H1 (cell line): ENCODE results near the gene MINDY3. TPM values are rescaled to one million over a fixed set of nuclear protein-coding genes. Genes with fewer than 3 reads are reported as not detected.

Experiments used
- CTCF ChIA-PET: fragments of 300-600 bp; sonication (Branson Sonifier 250); formaldehyde crosslinking; loops from one replicate; lab custom pipeline; 2021; ENCODE audit not compliant: partially characterized antibody; lab: Charles Lee
- POLR2A ChIA-PET: fragments of 300-600 bp; sonication (Branson Sonifier 250); formaldehyde crosslinking; loops from one replicate; lab custom pipeline; 2021; ENCODE audit warnings: inconsistent platforms; ENCODE audit not compliant: partially characterized antibody; lab: Charles Lee
- DNase-seq, 2 experiments: peaks; one replicate each; pipeline versions ENCODE4 v3.0.0 to v3.0.0-alpha.2; 2010 to 2022; ENCODE audit warnings: low spot score in 2 of 2, low read depth in 1 of 2, mixed read lengths in 1 of 2
- FAIRE-seq: peaks from 2 replicates; lab custom pipeline; 2011; peaks lifted over from hg19 to GRCh38; lab: Jason Lieb, UNC
- H2AFZ ChIP-seq: 2 replicates; pipeline ENCODE4 v1.8.1; 2012; ENCODE audit warnings: low read length, inconsistent platforms
- H2AK5ac ChIP-seq: 2 replicates; pipeline ENCODE4 v1.6.1; 2013; ENCODE audit warnings: low read depth, low read length
- H2BK120ac ChIP-seq: replicated peaks from 2 replicates; pipeline ENCODE3; 2013; ENCODE audit warnings: low read depth, low read length, inconsistent platforms
- H2BK12ac ChIP-seq: 2 replicates; pipeline ENCODE4 v1.6.1; 2013; ENCODE audit warnings: low read depth, low read length
- H2BK15ac ChIP-seq: 2 replicates; pipeline ENCODE4 v1.6.1; 2013; ENCODE audit warnings: low read length
- H2BK20ac ChIP-seq: 2 replicates; pipeline ENCODE4 v1.6.1; 2013; ENCODE audit warnings: low read length
- H2BK5ac ChIP-seq: 2 replicates; pipeline ENCODE4 v1.6.1; 2013; ENCODE audit warnings: low read depth, low read length
- H3K14ac ChIP-seq: 2 replicates; pipeline ENCODE4 v1.6.1; 2013; ENCODE audit warnings: inconsistent platforms; ENCODE audit not compliant: insufficient read length
- H3K18ac ChIP-seq: 2 replicates; pipeline ENCODE4 v1.6.1; 2013; ENCODE audit warnings: low read length; ENCODE audit errors: extremely low read depth
- H3K23ac ChIP-seq: 2 replicates; pipeline ENCODE4 v1.6.1; 2013; ENCODE audit warnings: inconsistent platforms; ENCODE audit not compliant: insufficient read length
- H3K23me2 ChIP-seq: 2 replicates; pipeline ENCODE4 v1.6.1; 2013; ENCODE audit warnings: low read depth, low read length
- H3K27ac ChIP-seq: 2 replicates; pipeline ENCODE4 v1.6.1; 2011; ENCODE audit warnings: low read depth, low read length, inconsistent platforms
- H3K27me3 ChIP-seq, 4 experiments: replicated peaks in 1 of 4; 1 replicate in 1 of 4; 2 replicates in 3 of 4; pipeline versions ENCODE4 v1.6.1 to v1.8.1; 2011 to 2013; ENCODE audit warnings: low read length in 3 of 4, mild to moderate bottlenecking in 3 of 4, inconsistent platforms in 2 of 4, mixed read lengths in 2 of 4, moderate library complexity in 1 of 4; ENCODE audit not compliant: control insufficient read depth in 3 of 4, insufficient read depth in 3 of 4; ENCODE audit errors: extremely low read depth in 1 of 4
- H3K36me3 ChIP-seq, 4 experiments: 2 replicates each; pipeline versions ENCODE4 v1.6.1 to v1.8.1; 2011 to 2013; ENCODE audit warnings: mild to moderate bottlenecking in 4 of 4, low read length in 3 of 4, moderate library complexity in 2 of 4, control low read depth in 1 of 4, inconsistent platforms in 1 of 4; ENCODE audit not compliant: insufficient read depth in 4 of 4, control insufficient read depth in 2 of 4
- H3K4ac ChIP-seq: replicated peaks from 2 replicates; pipeline ENCODE3; 2013; ENCODE audit warnings: low read length, low read depth, mixed read lengths, inconsistent platforms; ENCODE audit not compliant: insufficient read length
- H3K4me1 ChIP-seq, 4 experiments: replicated peaks in 1 of 4; 1 replicate in 1 of 4; 2 replicates in 3 of 4; pipeline versions ENCODE4 v1.6.1 to v1.8.1; 2011 to 2013; ENCODE audit warnings: low read length in 3 of 4, inconsistent platforms in 2 of 4, mixed read lengths in 1 of 4; ENCODE audit not compliant: insufficient read depth in 4 of 4, control insufficient read depth in 3 of 4
- H3K4me2 ChIP-seq, 2 experiments: 2 replicates each; pipeline versions ENCODE4 v1.6.1 to v1.8.1; 2011 to 2013; ENCODE audit warnings: low read depth in 2 of 2, low read length in 2 of 2, control low read depth in 1 of 2, inconsistent platforms in 1 of 2, mild to moderate bottlenecking in 1 of 2; ENCODE audit not compliant: insufficient read depth in 1 of 2
- H3K4me3 ChIP-seq, 4 experiments: fragments of 200-600, 300-600 bp in 1 of 4; sonication (generic), shearing (Covaris generic), sonication (Bioruptor Twin) in 1 of 4; 2 replicates each; pipeline versions ENCODE4 v1.5.1 to v1.8.1; 2011 to 2016; ENCODE audit warnings: low read length in 4 of 4, low read depth in 3 of 4, control low read depth in 2 of 4, inconsistent platforms in 2 of 4, mild to moderate bottlenecking in 2 of 4, mixed read lengths in 1 of 4, moderate library complexity in 1 of 4; ENCODE audit not compliant: insufficient read depth in 2 of 4; ENCODE audit errors: extremely low read depth in 1 of 4
- H3K56ac ChIP-seq: replicated peaks from 2 replicates; pipeline ENCODE3; 2013; ENCODE audit warnings: low read depth, mild to moderate bottlenecking, mixed read lengths, low read length, inconsistent platforms; ENCODE audit not compliant: insufficient read length
- H3K79me1 ChIP-seq: 2 replicates; pipeline ENCODE4 v1.6.1; 2013; ENCODE audit warnings: low read depth, low read length, control low read depth
- H3K79me2 ChIP-seq, 2 experiments: 2 replicates each; pipeline versions ENCODE4 v1.6.1 to v1.8.1; 2012 to 2013; ENCODE audit warnings: low read length in 2 of 2, mild to moderate bottlenecking in 2 of 2, inconsistent platforms in 1 of 2; ENCODE audit not compliant: insufficient read depth in 2 of 2, control insufficient read depth in 1 of 2
- H3K9ac ChIP-seq, 4 experiments: replicated peaks in 1 of 4; 1 replicate in 1 of 4; 2 replicates in 3 of 4; pipeline versions ENCODE4 v1.6.1 to v1.8.1; 2011 to 2013; ENCODE audit warnings: low read depth in 3 of 4, low read length in 3 of 4, control low read depth in 2 of 4, mild to moderate bottlenecking in 2 of 4, moderate library complexity in 2 of 4, inconsistent platforms in 1 of 4; ENCODE audit errors: extremely low read depth in 1 of 4
- H3K9me3 ChIP-seq, 2 experiments: 2 replicates each; pipeline versions ENCODE4 v1.6.1 to v1.8.1; 2012 to 2013; ENCODE audit warnings: mild to moderate bottlenecking in 2 of 2, moderate library complexity in 2 of 2, control low read depth in 1 of 2, inconsistent platforms in 1 of 2, low read depth in 1 of 2, low read length in 1 of 2, mixed read lengths in 1 of 2; ENCODE audit not compliant: insufficient read depth in 2 of 2
- H4K20me1 ChIP-seq, 2 experiments: replicated peaks in 1 of 2; 2 replicates each; pipeline versions ENCODE3 to v1.8.1; 2011 to 2013; ENCODE audit warnings: inconsistent platforms in 2 of 2, low read length in 2 of 2, mild to moderate bottlenecking in 1 of 2; ENCODE audit not compliant: insufficient read depth in 2 of 2, control insufficient read depth in 1 of 2
- H4K5ac ChIP-seq: 2 replicates; pipeline ENCODE4 v1.6.1; 2013; ENCODE audit warnings: low read length, low read depth, mixed read lengths, inconsistent platforms; ENCODE audit not compliant: insufficient read length
- H4K8ac ChIP-seq: 2 replicates; pipeline ENCODE4 v1.8.0; 2013; ENCODE audit warnings: mild to moderate bottlenecking, moderate library complexity, low read length, inconsistent platforms; ENCODE audit not compliant: insufficient read depth; ENCODE audit errors: extremely low read depth
- H4K91ac ChIP-seq: replicated peaks from 2 replicates; pipeline ENCODE3; 2013; ENCODE audit warnings: low read length, mixed read lengths, inconsistent platforms; ENCODE audit not compliant: insufficient read length
- BCL11A ChIP-seq, 2 experiments: IDR thresholded peaks; one replicate each; pipeline ENCODE4 v1.6.1; 2011; ENCODE audit warnings: low read depth in 2 of 2, low read length in 2 of 2, mild to moderate bottlenecking in 2 of 2
- EP300 ChIP-seq, 2 experiments: IDR thresholded peaks; 1 replicate in 1 of 2; 2 replicates in 1 of 2; pipeline ENCODE4 v1.6.1; 2011 to 2012; ENCODE audit warnings: low read depth in 2 of 2, low read length in 2 of 2, mild to moderate bottlenecking in 2 of 2, borderline replicate concordance in 1 of 2, inconsistent platforms in 1 of 2, moderate library complexity in 1 of 2
- HDAC2 ChIP-seq, 2 experiments: fragments of 300-600 bp in 1 of 2; sonication (generic) in 1 of 2; IDR thresholded peaks; 2 replicates each; pipeline ENCODE4 v1.6.1; 2011 to 2012; ENCODE audit warnings: low read depth in 2 of 2, low read length in 2 of 2, mild to moderate bottlenecking in 2 of 2, moderate library complexity in 2 of 2, borderline replicate concordance in 1 of 2, inconsistent platforms in 1 of 2
- HDAC6 ChIP-seq: IDR thresholded peaks from one replicate; pipeline ENCODE4 v1.7.1; 2012; ENCODE audit warnings: low read depth, mild to moderate bottlenecking, inconsistent platforms, low read length, moderate library complexity
- RAD21 ChIP-seq, 2 experiments: IDR thresholded peaks in 1 of 2; conservative IDR thresholded peaks in 1 of 2; 2 replicates each; pipeline ENCODE4 v1.6.1; 2011; ENCODE audit warnings: low read depth in 2 of 2, low read length in 2 of 2, improper control_type of control experiment in 1 of 2, inconsistent platforms in 1 of 2, mild to moderate bottlenecking in 1 of 2, moderate library complexity in 1 of 2
- RBBP5 ChIP-seq: IDR thresholded peaks from 2 replicates; pipeline ENCODE4 v1.7.1; 2012; ENCODE audit warnings: low read depth, mild to moderate bottlenecking, inconsistent platforms, low read length, moderate library complexity, borderline replicate concordance
- SIN3A ChIP-seq, 2 experiments: IDR thresholded peaks in 1 of 2; conservative IDR thresholded peaks in 1 of 2; 2 replicates each; pipeline ENCODE4 v1.6.1; 2011 to 2012; ENCODE audit warnings: low read length in 2 of 2, improper control_type of control experiment in 1 of 2, low read depth in 1 of 2, mild to moderate bottlenecking in 1 of 2
- SP1 ChIP-seq: IDR thresholded peaks from 2 replicates; pipeline ENCODE4 v1.6.1; 2011; ENCODE audit warnings: low read depth, low read length
- SP2 ChIP-seq: IDR thresholded peaks from 2 replicates; pipeline ENCODE4 v1.6.1; 2012; ENCODE audit warnings: mild to moderate bottlenecking, low read length, inconsistent platforms
- SP4 ChIP-seq: IDR thresholded peaks from 2 replicates; pipeline ENCODE4 v1.6.1; 2012; ENCODE audit warnings: low read length, inconsistent platforms
- TAF7 ChIP-seq: optimal IDR thresholded peaks from 2 replicates; pipeline ENCODE3; 2011; ENCODE audit warnings: low read depth, mild to moderate bottlenecking, inconsistent platforms, low read length, moderate library complexity, borderline replicate concordance
- TEAD4 ChIP-seq: IDR thresholded peaks from 2 replicates; pipeline ENCODE4 v1.6.1; 2012; ENCODE audit warnings: low read depth, low read length, inconsistent platforms, mixed read lengths
- WGBS, 2 experiments: shearing (Covaris generic) in 1 of 2; methylation state at CpG; one replicate each; pipeline versions ENCODE4 v1.1.6 to v1.1.7; 2013 to 2015; ENCODE audit warnings: low lambda C conversion rate in 2 of 2, mixed read lengths in 2 of 2, inconsistent platforms in 1 of 2, low coverage in 1 of 2, missing lambda C conversion rate in 1 of 2; ENCODE audit not compliant: insufficient replicate concordance in 2 of 2, insufficient coverage in 1 of 2, insufficient read length in 1 of 2; ENCODE audit errors: extremely low coverage in 1 of 2, missing lambda C conversion rate in 1 of 2; 5-methylcytosine and 5-hydroxymethylcytosine counted together
- polyA plus RNA-seq, 7 experiments: library from polyadenylated mRNA; depleted of rRNA in 3 of 7; stranded (reverse) in 5 of 7; unstranded in 2 of 7; fragments of >200 nt in 5 of 7; fragments of 200-250 nt in 2 of 7; gene quantifications; 1 replicate in 5 of 7; 2 replicates in 1 of 7; 4 replicates in 1 of 7; pipeline versions ENCODE4 v1.2.1 to v1.2.3, GENCODE V29; 2011 to 2013; ENCODE audit warnings: missing spikeins in 2 of 7, mixed read lengths in 2 of 7
- total RNA-seq: library from RNA; stranded (reverse); fragmentation: NEBNext Ultra II Directional; extraction: Animal tissue kit (Norgen Biotek cat#: 25700); gene quantifications from 2 replicates; pipeline ENCODE4 v1.2.1, GENCODE V29; 2021

Gene MINDY3
- total and polyA plus RNA-seq, 2 of the 8 experiments (the other 6 are each of a cell fraction or from before 2014, with no cell fraction given): 4.6 to 13.6 TPM

DNA sequence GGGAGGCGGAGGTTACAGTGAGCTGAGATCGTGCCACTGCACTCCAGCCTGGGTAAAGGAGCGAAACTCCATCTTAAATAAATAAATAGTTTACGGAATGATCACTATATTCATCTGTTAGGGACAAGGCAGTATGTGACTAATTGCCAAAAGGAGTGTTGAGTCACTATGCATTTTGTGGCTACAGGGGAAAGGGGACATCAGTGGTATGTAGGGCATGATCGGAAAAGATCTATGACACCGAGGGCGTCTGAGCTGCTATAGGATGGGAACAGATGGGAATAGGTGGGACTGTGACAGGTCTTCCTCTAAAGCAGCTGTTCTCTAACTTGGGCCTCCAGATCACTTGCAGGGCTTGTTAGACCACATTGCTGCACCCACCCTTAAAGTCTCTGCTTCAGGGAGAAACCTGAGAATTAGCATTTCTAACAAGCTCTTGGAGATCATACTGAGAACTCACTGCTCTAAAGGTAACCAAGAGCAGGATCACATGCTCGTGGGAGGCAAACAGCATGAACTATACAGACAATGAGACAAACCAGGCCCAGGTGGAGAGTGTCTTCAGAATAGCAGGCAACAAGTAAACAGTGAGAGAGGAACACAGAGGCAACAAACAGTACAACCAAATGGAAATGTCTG, 75.5 kb downstream of the MINDY3 start:
- Histone ChIP-seq H3K9me3 (no peaks in the 10 kb centered on the region), H3K14ac (no peak overlapping the region), H2BK20ac (no peak overlapping the region), H3K56ac (no peak overlapping the region), H3K27me3 (no peaks in the 10 kb centered on the region), H3K79me2 (no peaks in the 10 kb centered on the region), H3K23ac (no peak overlapping the region), H3K36me3 (no peaks in the 10 kb centered on the region), H4K8ac (no peak overlapping the region), H4K5ac (no peak overlapping the region), H2BK15ac (no peak overlapping the region), H3K23me2 (no peaks in the 10 kb centered on the region), H2BK120ac (no peak overlapping the region), H3K79me1 (no peaks in the 10 kb centered on the region), H4K20me1 (no peaks in the 10 kb centered on the region), H3K4me2 (0 out of 4 replicates have a peak overlapping the region, but pooled peaks of 1 of the 2 experiments have one; percentile 30), H3K18ac (no peak overlapping the region), H3K4me3 (no peak overlapping the region), H4K91ac (no peak overlapping the region), H2BK12ac (no peak overlapping the region), H3K27ac (no peak overlapping the region), H2AFZ (no peak overlapping the region), H3K4ac (no peak overlapping the region), H2AK5ac (no peak overlapping the region; the same call in 1 of the 2 replicates), H2BK5ac (no peak overlapping the region), H3K4me1 (peaks cover 0 to 8% (median 4%) of the 10 kb centered on the region in 4 experiments; a peak in 2 of 7 replicates), H3K9ac (no peak overlapping the region)
- ChIA-PET POLR2A (no interaction called here), CTCF (no interaction called here)
- FAIRE-seq: peak; percentile 57
- DNase-seq: no peak
- TF ChIP-seq SP1 (0 out of 2 replicates have a peak, but pooled peaks have one; percentile 13), SIN3A (conservative IDR thresholded peaks at IDR 0.05 in 1 of 2, IDR thresholded peaks at IDR 0.05 in 1 of 2; ENCODE audit: low read depth in 1 of 2, low read length in 2 of 2) (0 out of 4 replicates have a peak, but pooled peaks have one; percentile 32 to 40), EP300 (IDR thresholded peaks at IDR 0.05; ENCODE audit: borderline replicate concordance in 1 of 2, low read depth in 2 of 2, low read length in 2 of 2) (0 out of 3 replicates have a peak, but pooled peaks of 1 of the 2 experiments have one; percentile 43), TEAD4 (peak; percentile 32; the same call in 1 of the 2 replicates), BCL11A (IDR thresholded peaks at IDR 0.05; ENCODE audit: low read depth in 2 of 2, low read length in 2 of 2) (no peak), TAF7 (no peak), RAD21 (IDR thresholded peaks at IDR 0.05 in 1 of 2, conservative IDR thresholded peaks at IDR 0.05 in 1 of 2; ENCODE audit: low read depth in 2 of 2, low read length in 2 of 2) (no peak), HDAC2 (IDR thresholded peaks at IDR 0.05; ENCODE audit: borderline replicate concordance in 1 of 2, low read depth in 2 of 2, low read length in 2 of 2) (no peak), SP2 (no peak), HDAC6 (no peak), RBBP5 (no peak), SP4 (no peak)
- 83% methylated on average over 8 of the region's 8 CpGs; no CpG with 5 or more reads in 1 of the 2 experiments for WGBS, 2 experiments
